Stimulated activated CD8-positive, alpha-beta memory T cell treated with anti-CD3 and anti-CD28 coated beads, Interleukin-7, amount 100 ng/mL, for 1 hour (primary cell): ENCODE measurements around the gene FAM174C.

ENCODE experiments used
- DNase-seq, 2 donors: peaks; one replicate each; pipeline ENCODE4 v3.0.0-alpha.2; 2020; ENCODE audit warnings: low read depth in 2 of 2

Gene FAM174C

GRCh38 chr19:1275260-1275975, at the start of gene FAM174C:
TSS of gene FAM174C (plus strand) at chr19:1275530. CDS start at chr19:1275550, 20 bp downstream.
- peak; percentile 87 to 91 for DNase-seq

GRCh38 chr19:1226227-1226518, 49.2 kb upstream of the FAM174C start:
- no peak for DNase-seq

- DNase-seq: no peak
Observed at GRCh38 chr19:1226522-1227303, 48.6 kb upstream of the FAM174C start.

- no peak for DNase-seq
Observed at GRCh38 chr19:1227304-1228054, 47.9 kb upstream of the FAM174C start.

- no peak for DNase-seq
Observed at GRCh38 chr19:1228161-1228957, 47.0 kb upstream of the FAM174C start.

GRCh38 chr19:1229056-1229923, 46.0 kb upstream of the FAM174C start:
- no peak for DNase-seq

- DNase-seq: no peak
Observed at GRCh38 chr19:1229924-1230782, 45.2 kb upstream of the FAM174C start.

- no peak for DNase-seq
Observed at GRCh38 chr19:1230783-1231489, 44.4 kb upstream of the FAM174C start.

GRCh38 chr19:1231729-1232637, 43.3 kb upstream of the FAM174C start:
- DNase-seq: no peak

GRCh38 chr19:1232652-1233072, 42.7 kb upstream of the FAM174C start:
- DNase-seq: no peak

GRCh38 chr19:1233115-1233667, 42.1 kb upstream of the FAM174C start:
- no peak for DNase-seq

- no peak for DNase-seq
Observed at GRCh38 chr19:1234051-1234954, 41.0 kb upstream of the FAM174C start.

- no peak for DNase-seq
Observed at GRCh38 chr19:1234955-1235380, 40.4 kb upstream of the FAM174C start.

- DNase-seq: no peak
Observed at GRCh38 chr19:1235625-1236538, 39.4 kb upstream of the FAM174C start.

- DNase-seq: no peak
Observed at GRCh38 chr19:1236576-1236975, 38.8 kb upstream of the FAM174C start.
